Erythroblast (primary cell): ENCODE measurements around the gene AGAP6.

Experiments
- GATA1 ChIP-seq: IDR thresholded peaks from 2 replicates; pipeline ENCODE4 v1.6.1; 2011; ENCODE audit warnings: low read depth, mild to moderate bottlenecking, control low read depth, low read length, moderate library complexity
- POLR2A ChIP-seq: IDR thresholded peaks from 2 replicates; pipeline ENCODE4 v1.6.1; 2011; ENCODE audit warnings: mild to moderate bottlenecking, low read length

DNA sequence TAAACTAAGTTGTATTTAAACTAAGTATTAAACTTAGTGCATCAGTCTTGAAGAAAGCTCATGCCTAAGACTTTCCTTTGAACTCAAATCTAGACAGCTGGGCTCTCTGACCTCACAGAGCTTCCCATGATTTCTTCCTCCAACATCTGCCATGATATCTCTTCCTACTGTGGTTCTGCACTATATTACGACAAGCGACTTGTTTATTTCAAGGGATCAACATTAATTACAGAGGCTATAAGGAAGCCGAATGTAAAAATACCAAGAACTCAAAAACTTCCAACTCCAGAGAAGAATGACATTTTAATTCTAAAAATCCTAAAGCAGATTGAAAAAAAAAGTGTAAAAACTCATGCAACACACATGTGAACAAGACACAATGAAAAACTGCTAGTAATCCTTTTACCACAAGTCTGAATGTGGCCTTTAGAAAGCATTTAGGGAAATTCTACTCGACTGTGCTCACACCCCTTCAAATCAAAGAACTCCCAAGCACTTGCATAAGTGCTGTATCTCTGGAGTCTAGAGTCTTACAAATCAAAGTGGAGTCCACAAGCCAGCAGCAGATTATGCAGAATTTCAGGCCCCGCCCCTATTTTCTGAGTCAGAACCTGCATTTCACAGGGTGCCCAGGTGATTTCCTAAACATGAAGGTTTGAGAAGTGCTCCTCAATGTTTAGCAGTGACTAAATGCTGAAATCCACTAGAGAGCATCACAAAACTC is 56.9 kb downstream of the AGAP6 start:
- no peak for TF ChIP-seq POLR2A
- TF ChIP-seq GATA1 = no peak
